Measurements from ENCODE around the gene TNNT3.

The TNNT3 gene

DNA sequence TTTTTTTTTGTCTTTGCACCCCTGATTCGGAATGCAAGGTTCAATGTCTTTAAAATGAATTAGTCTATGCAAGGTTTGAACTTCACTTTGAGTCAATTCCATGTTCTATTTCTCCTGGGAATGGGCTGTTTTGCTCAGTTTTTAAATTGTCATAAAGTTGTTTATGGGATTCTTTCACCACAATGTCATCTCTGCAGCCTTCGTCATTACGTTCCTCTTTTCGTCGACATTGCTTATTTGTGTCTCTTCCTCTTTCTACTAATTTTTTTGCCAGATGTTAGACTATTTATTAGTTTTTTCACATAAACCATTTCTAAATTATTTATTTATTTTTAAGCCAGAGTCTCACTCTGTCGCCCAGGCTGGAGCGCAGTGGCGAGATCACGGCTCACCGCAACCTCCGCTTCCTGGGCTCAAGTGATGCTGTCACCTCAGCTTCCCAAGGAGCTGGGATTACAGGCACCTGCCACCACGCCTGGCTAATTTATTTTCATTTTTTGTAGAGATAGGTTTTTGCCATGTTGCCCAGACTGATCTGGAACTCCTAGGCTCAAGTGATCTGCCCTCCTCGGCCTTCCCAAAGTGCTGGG lies 7.1 kb upstream of the TNNT3 start:
- CTCF ChIA-PET, result no interaction called here
- H3K4me3 ChIP-seq (ENCODE audit: low read depth, low read length), result no peak overlapping the region
- POLR2A ChIA-PET, result no interaction called here
- DNase-seq (ENCODE audit: low read depth, low spot score), result no peak
- TF ChIP-seq, protein P1, sequence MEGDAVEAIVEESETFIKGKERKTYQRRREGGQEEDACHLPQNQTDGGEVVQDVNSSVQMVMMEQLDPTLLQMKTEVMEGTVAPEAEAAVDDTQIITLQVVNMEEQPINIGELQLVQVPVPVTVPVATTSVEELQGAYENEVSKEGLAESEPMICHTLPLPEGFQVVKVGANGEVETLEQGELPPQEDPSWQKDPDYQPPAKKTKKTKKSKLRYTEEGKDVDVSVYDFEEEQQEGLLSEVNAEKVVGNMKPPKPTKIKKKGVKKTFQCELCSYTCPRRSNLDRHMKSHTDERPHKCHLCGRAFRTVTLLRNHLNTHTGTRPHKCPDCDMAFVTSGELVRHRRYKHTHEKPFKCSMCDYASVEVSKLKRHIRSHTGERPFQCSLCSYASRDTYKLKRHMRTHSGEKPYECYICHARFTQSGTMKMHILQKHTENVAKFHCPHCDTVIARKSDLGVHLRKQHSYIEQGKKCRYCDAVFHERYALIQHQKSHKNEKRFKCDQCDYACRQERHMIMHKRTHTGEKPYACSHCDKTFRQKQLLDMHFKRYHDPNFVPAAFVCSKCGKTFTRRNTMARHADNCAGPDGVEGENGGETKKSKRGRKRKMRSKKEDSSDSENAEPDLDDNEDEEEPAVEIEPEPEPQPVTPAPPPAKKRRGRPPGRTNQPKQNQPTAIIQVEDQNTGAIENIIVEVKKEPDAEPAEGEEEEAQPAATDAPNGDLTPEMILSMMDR (IDR thresholded peaks at IDR 0.05; ENCODE audit: insufficient read depth, low read length, missing control alignments), result no peak

DNA sequence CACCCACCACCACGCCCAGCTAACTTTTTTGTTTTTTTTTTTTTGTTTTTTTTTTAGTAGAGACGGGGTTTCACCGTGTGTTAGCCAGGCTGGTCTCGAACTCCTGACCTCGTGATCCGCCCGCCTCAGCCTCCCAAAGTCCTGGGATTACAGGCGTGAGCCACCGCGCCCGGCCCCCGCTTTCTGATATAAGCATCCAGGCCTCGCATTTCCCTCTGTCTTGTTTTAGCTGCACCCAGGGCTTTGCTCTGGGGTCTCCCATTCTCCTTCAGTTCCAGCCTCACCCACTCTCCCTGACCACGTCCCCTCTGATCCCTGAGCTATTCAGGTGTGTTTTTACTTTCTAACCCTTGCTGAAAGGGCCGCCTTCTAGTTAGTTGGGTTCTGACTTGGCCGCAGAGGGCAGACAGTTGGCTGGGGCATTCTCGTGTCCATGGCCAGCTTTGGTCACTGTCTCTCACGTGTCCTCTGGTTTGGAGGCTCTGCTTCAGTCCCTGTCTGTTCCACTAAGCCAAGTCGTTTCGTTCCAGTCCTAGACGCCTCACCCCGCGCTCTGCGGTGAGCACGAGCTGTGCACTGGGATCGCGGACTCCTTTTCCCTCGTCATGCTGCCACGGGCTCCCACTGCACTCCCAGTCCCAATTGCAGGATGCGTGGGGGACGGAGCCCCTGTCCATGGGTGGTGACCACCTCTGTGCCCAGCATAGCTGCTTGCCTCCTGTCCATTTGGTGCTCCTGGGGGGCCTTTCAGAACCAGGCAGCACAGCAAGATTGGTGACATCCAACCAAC lies 6.0 kb upstream of the TNNT3 start:
- TF ChIP-seq, protein P1 (IDR thresholded peaks at IDR 0.05; ENCODE audit: insufficient read depth, low read length, missing control alignments), result no peak
- DNase-seq (ENCODE audit: low read depth, low spot score), result no peak
- CTCF ChIA-PET, result interaction anchor here (0.8 to 1.1 kb wide), 2 partner anchors 31 to 238 kb away, joined by 3 read pairs; no protein-coding TSS in a partner anchor
- POLR2A ChIA-PET, result no interaction called here
- no peak overlapping the region for H3K4me3 ChIP-seq (ENCODE audit: low read depth, low read length)

DNA sequence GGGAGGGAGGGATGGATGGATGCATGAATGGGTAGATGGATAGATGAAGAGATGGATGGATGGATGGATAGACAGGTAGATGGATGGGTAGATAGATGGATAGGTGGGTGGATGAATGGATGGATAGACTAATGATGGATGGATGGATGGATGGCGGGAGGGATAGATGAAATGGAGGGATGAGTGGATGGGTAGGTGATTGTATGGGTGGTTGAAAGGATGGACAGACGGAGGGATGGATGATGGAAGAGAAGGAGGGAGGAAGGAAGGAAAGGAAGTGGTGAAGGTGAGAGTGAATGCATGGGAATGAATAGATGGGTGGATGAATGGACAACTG lies 3.7 kb upstream of the TNNT3 start:
- DNase-seq (ENCODE audit: low read depth, low spot score), result no peak
- ChIA-PET POLR2A (no interaction called here), CTCF (no interaction called here)
- H3K4me3 ChIP-seq (ENCODE audit: low read depth, low read length), result no peak overlapping the region
- TF ChIP-seq, protein P1 (IDR thresholded peaks at IDR 0.05; ENCODE audit: insufficient read depth, low read length, missing control alignments), result no peak

DNA sequence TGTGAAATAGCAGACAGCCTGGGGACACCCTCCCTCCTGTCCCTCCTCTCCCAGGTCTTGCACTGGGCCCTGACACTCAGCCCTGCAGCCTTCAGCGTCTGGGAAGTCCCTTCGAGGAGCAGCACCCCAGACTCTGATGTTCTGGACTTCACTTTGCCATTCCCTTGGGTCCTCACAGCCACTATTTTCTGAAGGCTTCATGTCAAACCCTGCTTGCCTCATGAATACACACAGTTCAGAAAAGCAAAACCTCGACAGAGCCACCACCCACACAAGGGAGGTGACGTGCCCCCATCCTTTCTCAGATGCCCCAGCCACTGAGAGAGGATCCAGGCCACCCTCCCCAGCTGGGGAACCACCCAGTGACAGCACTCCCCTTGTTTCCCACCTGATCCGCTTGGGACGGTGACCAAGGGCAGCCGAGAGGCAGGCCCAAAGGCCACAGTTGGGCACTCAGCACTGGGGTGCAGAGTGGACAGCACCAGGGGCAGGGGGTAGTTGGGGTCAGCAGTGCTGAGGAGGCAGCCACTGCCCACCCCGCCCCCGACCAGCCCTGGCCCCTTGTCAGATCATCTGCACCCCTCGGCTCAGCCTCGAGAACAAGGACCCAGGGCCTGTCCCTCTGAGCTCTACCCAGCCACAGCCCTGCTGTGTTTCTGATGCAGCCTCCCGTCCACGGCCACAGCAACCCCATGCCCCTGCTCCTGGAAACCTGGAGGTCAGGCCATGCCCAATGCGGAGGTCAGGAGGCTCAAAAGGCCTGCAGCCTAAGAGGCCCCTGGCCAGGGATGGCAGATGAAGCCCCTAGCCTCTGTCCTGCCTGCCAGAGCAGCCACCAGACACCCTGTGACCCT lies 3.1 kb upstream of the TNNT3 start:
- no peak for DNase-seq (ENCODE audit: low read depth, low spot score)
- POLR2A ChIA-PET, result no interaction called here
- CTCF ChIA-PET, result interaction anchor here (0.7 to 1.6 kb wide), 2 partner anchors 32 to 35 kb away, joined by 5 to 6 read pairs; no protein-coding TSS in a partner anchor
- H3K4me3 ChIP-seq (ENCODE audit: low read depth, low read length), result no peak overlapping the region
- TF ChIP-seq, protein P1 (IDR thresholded peaks at IDR 0.05; ENCODE audit: insufficient read depth, low read length, missing control alignments), result no peak

DNA sequence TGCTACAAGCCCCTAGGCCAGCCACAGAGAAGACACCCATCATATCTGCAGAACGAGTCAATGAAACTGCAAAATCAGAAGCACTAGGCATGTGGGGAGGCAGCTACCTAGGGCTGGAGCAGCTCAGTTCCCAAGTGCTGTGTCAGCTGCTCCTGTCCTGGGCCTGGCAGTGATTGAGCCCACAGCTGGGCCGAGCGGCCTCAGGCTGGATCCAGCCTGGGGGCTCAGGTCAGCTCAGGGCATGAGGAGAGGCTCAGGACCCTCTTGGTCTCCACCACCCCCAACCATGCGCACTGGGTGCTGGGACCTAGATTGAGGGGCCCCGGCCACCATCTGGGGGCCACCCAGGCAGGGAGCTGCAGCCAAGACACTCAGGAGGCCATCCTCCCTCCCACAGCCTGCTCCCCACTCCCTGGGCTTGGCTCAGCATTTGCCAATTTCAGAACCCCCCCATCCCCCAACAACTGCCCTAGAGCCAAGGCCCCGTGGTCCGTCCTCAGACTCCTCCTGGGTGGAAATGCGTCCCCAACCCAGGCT lies 2.4 kb upstream of the TNNT3 start:
- ChIA-PET POLR2A (no interaction called here), CTCF (interaction anchor here (0.7 to 1.6 kb wide), 3 partner anchors 33 to 226 kb away, joined by 3 to 6 read pairs (median 5); no protein-coding TSS in a partner anchor)
- TF ChIP-seq, protein P1 (IDR thresholded peaks at IDR 0.05; ENCODE audit: insufficient read depth, low read length, missing control alignments), result no peak
- H3K4me3 ChIP-seq (ENCODE audit: low read depth, low read length), result no peak overlapping the region
- no peak for DNase-seq (ENCODE audit: low read depth, low spot score)

Data from AG04449 (cell line).